Neural progenitor cell (in vitro differentiated cells): Measurements from ENCODE around the gene EGLN1.
"Not testable (repeated sequence)": the region's sequence is repeated elsewhere in the genome, so short reads cannot be mapped to it uniquely, and the experiment has no call there.

ENCODE experiments used
- EZH2 ChIP-seq: fragments of 200-600 bp; sonication (generic); IDR thresholded peaks from 2 replicates; pipeline ENCODE4 v1.6.1; 2017; ENCODE audit warnings: antibody characterized with exemption, mild to moderate bottlenecking, moderate library complexity
- EZH2phosphoT487 ChIP-seq: fragments of 200-600 bp; sonication (generic); IDR thresholded peaks from 2 replicates; pipeline ENCODE4 v1.6.1; 2017; ENCODE audit warnings: antibody characterized with exemption
- TF ChIP-seq, protein P1 (sequence below): fragments of 200-600 bp; sonication (generic); IDR thresholded peaks from 2 replicates; pipeline ENCODE4 v1.5.1; 2017; ENCODE audit warnings: antibody characterized with exemption, mild to moderate bottlenecking

DNA sequence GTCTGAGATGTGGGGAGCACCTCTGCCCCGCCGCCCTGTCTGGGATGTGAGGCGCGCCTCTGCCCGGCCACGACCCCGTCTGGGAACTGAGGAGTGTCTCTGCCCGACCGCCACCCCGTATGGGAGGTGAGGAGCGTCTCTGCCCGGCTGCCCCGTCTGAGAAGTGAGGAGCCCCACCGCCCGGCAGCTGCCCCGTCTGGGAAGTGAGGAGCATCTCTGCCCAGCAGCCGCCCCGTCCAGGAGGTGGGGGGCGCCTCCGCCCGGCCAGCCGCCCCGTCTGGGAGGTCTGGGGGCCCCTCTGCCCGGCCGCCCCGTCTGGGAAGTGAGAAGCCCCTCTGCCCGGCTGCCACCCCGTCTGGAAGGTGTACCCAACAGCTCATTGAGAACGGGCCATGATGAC is 32.0 kb upstream of the EGLN1 start:
- TF ChIP-seq EZH2, EZH2phosphoT487: not testable (repeated sequence)
- TF ChIP-seq, protein P1, sequence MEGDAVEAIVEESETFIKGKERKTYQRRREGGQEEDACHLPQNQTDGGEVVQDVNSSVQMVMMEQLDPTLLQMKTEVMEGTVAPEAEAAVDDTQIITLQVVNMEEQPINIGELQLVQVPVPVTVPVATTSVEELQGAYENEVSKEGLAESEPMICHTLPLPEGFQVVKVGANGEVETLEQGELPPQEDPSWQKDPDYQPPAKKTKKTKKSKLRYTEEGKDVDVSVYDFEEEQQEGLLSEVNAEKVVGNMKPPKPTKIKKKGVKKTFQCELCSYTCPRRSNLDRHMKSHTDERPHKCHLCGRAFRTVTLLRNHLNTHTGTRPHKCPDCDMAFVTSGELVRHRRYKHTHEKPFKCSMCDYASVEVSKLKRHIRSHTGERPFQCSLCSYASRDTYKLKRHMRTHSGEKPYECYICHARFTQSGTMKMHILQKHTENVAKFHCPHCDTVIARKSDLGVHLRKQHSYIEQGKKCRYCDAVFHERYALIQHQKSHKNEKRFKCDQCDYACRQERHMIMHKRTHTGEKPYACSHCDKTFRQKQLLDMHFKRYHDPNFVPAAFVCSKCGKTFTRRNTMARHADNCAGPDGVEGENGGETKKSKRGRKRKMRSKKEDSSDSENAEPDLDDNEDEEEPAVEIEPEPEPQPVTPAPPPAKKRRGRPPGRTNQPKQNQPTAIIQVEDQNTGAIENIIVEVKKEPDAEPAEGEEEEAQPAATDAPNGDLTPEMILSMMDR, result not testable (repeated sequence)
